GM21619 (cell line): ENCODE measurements around the gene ZACN.
"Not testable (repeated sequence)": the region's sequence is repeated elsewhere in the genome, so short reads cannot be mapped to it uniquely, and the experiment has no call there.

Source experiments
- ATAC-seq: cut with Tn5 transposase; IDR thresholded peaks from one replicate; pipeline ENCODE4 v1.9.1; 2021; ENCODE audit not compliant: unreplicated experiment

The ZACN gene

GRCh38 chr17:76078860-76079534 is at the start of gene ZACN:
Gene ZACN (plus strand): TSS chr17:76079182. CDS start chr17:76079265, 83 bp downstream.
- ATAC-seq = no peak

GRCh38 chr17:76032073-76032779 is 46.8 kb upstream of the ZACN start:
- no peak for ATAC-seq

GRCh38 chr17:76032780-76033108 is 46.2 kb upstream of the ZACN start:
- ATAC-seq = no peak

GRCh38 chr17:76033139-76033538 is 45.8 kb upstream of the ZACN start:
- no peak for ATAC-seq

- no peak for ATAC-seq
These were observed 44.3 kb upstream of the ZACN start for GRCh38 chr17:76034428-76035350.

GRCh38 chr17:76036497-76037261 is 42.3 kb upstream of the ZACN start:
- no peak for ATAC-seq

GRCh38 chr17:76038050-76038449 is 40.9 kb upstream of the ZACN start:
- ATAC-seq = no peak

GRCh38 chr17:76039121-76039520 is 39.9 kb upstream of the ZACN start:
- ATAC-seq = no peak

- no peak for ATAC-seq
These were observed 38.6 kb upstream of the ZACN start for GRCh38 chr17:76040376-76040775.

GRCh38 chr17:76042868-76043267 is 36.1 kb upstream of the ZACN start:
- not testable (repeated sequence) for ATAC-seq

- ATAC-seq = not testable (repeated sequence)
These were observed 34.4 kb upstream of the ZACN start for GRCh38 chr17:76044475-76045007.

- ATAC-seq = no peak
These were observed 32.9 kb upstream of the ZACN start for GRCh38 chr17:76046064-76046463.

GRCh38 chr17:76048025-76048605 is 30.9 kb upstream of the ZACN start:
- ATAC-seq = no peak

- ATAC-seq = no peak
These were observed 30.3 kb upstream of the ZACN start for GRCh38 chr17:76048711-76049110.

- ATAC-seq = no peak
These were observed 29.7 kb upstream of the ZACN start for GRCh38 chr17:76049239-76049638.

GRCh38 chr17:76049836-76050537 is 29.0 kb upstream of the ZACN start:
- no peak for ATAC-seq

- no peak for ATAC-seq
These were observed 28.2 kb upstream of the ZACN start for GRCh38 chr17:76050538-76051467.

- ATAC-seq = no peak
These were observed 27.4 kb upstream of the ZACN start for GRCh38 chr17:76051561-76051960.
